HCT116 (cell line): ENCODE measurements around the gene LRCH2.

Experiments
- EZH2phosphoT487 ChIP-seq: fragments of 200-600 bp; IDR thresholded peaks from 2 replicates; pipeline ENCODE4 v1.6.1; 2018; ENCODE audit warnings: antibody characterized with exemption, borderline replicate concordance
- TF ChIP-seq, protein P1 (sequence below), 3 experiments: fragments of 200-600 bp in 1 of 3; sonication (generic) in 1 of 3; IDR thresholded peaks in 2 of 3; conservative IDR thresholded peaks in 1 of 3; 2 replicates each; pipeline ENCODE4 v1.5.1; 2012 to 2017; ENCODE audit warnings: low read depth in 2 of 3, low read length in 2 of 3, antibody characterized with exemption in 1 of 3, borderline replicate concordance in 1 of 3, control low read depth in 1 of 3, mild to moderate bottlenecking in 1 of 3, mixed read lengths in 1 of 3, mixed run types in 1 of 3, moderate library complexity in 1 of 3; ENCODE audit not compliant: insufficient read depth in 1 of 3

DNA sequence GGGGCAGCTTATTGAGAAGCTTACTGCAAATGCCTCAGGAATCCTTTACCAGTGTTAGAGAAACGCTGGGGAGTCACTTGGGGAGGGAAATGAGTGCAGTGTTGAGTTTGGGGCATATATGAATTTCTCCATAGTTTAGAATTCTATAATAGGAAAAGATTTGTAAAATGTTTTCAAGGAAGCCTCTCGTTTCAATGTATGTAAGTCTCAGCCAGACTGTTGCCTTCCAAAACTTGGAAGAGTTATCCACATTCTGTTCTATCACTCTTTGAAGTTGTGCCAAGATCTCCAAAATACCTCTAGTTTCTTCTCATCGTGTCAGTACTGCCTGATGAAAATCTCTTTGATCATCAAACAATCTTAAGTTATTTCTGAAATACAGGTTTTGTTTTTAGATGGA, 565 bp upstream of the LRCH2 start:
- TF ChIP-seq, protein P1, sequence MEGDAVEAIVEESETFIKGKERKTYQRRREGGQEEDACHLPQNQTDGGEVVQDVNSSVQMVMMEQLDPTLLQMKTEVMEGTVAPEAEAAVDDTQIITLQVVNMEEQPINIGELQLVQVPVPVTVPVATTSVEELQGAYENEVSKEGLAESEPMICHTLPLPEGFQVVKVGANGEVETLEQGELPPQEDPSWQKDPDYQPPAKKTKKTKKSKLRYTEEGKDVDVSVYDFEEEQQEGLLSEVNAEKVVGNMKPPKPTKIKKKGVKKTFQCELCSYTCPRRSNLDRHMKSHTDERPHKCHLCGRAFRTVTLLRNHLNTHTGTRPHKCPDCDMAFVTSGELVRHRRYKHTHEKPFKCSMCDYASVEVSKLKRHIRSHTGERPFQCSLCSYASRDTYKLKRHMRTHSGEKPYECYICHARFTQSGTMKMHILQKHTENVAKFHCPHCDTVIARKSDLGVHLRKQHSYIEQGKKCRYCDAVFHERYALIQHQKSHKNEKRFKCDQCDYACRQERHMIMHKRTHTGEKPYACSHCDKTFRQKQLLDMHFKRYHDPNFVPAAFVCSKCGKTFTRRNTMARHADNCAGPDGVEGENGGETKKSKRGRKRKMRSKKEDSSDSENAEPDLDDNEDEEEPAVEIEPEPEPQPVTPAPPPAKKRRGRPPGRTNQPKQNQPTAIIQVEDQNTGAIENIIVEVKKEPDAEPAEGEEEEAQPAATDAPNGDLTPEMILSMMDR (IDR thresholded peaks at IDR 0.05 in 2 of 3, conservative IDR thresholded peaks at IDR 0.05 in 1 of 3; ENCODE audit: borderline replicate concordance in 1 of 3, insufficient read depth in 1 of 3, low read depth in 2 of 3, low read length in 2 of 3): no peak
- TF ChIP-seq EZH2phosphoT487: no peak
